GM12891 (cell line): ENCODE measurements around the gene BAIAP2.

Source experiments
- PAX5 ChIP-seq: IDR thresholded peaks from 2 replicates; pipeline ENCODE4 v1.6.1; 2011; ENCODE audit warnings: low read length, moderate library complexity, mild to moderate bottlenecking; ENCODE audit not compliant: insufficient read depth, severe bottlenecking
- POLR2A ChIP-seq: IDR thresholded peaks from 2 replicates; pipeline ENCODE4 v1.6.1; 2011; ENCODE audit warnings: low read depth, low read length, control low read depth
- POLR2AphosphoS5 ChIP-seq: IDR thresholded peaks from 2 replicates; pipeline ENCODE4 v1.6.1; 2011; ENCODE audit warnings: low read depth, low read length, control low read depth
- POU2F2 ChIP-seq: IDR thresholded peaks from 2 replicates; pipeline ENCODE4 v1.6.1; 2011; ENCODE audit warnings: low read depth, mild to moderate bottlenecking, control low read depth, low read length, moderate library complexity
- SPI1 ChIP-seq: IDR thresholded peaks from 2 replicates; pipeline ENCODE4 v1.6.1; 2011; ENCODE audit warnings: low read depth, low read length, control low read depth
- TAF1 ChIP-seq: IDR thresholded peaks from 2 replicates; pipeline ENCODE4 v1.6.1; 2011; ENCODE audit warnings: low read depth, low read length, control low read depth

DNA sequence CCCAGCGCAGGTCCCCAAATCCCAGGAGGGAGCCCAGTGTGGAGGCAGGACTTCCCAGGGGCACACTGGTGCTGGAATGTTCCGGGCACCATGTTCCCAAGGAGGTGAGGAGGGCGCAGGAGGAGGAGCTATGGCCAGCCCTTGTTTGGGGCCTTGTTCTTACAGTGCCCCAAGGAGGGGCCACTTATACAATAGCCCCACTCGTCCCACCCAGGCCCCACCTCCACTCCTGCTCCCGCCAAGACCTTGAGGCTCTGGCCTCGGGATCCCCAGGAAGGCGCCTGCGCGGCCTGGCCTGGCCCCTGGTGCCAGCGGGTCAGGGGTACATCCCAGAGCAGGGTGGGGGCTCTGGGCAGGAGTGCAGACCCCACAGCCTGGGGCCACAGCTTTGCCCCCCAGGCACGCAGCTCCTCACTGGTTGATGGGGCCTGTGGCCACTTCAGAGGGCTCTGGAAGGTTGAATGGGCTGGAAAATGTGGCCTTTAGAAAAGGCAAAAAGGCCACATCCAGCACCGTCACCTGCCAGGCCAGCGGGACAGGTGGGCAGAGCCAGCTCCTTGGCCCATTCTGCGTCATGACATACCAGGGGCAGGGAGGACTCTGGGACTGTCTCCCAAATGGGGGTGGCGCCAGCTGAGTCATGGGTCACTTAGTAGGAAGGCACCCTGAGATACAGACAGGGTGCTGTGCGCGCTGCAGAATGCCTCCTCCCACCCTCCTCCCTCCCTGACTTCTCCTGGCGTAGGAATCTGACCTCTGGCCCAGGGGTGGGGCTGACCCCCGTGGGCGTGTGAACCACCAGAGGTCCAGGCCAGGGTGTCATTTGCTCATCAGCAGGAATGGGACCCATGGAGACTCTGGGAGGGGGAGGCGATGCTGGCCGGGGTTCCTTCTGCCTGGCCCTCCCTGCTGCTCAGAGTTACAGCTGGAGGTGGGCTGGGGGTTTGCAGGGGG lies 98.1 kb downstream of the BAIAP2 start:
- TF ChIP-seq POLR2A (no peak), TAF1 (no peak), POLR2AphosphoS5 (no peak), SPI1 (no peak), PAX5 (no peak), POU2F2 (no peak)
